Measurements from ENCODE around the gene ZBTB11.
"Not testable (repeated sequence)": the region's sequence is repeated elsewhere in the genome, so short reads cannot be mapped to it uniquely, and the experiment has no call there.

The ZBTB11 gene

GRCh38 chr3:101687142-101687931, 10.4 kb upstream of the ZBTB11 start:
- TF ChIP-seq TAF1 (IDR thresholded peaks at IDR 0.05; ENCODE audit: borderline replicate concordance, low read depth, low read length) = no peak
- TF ChIP-seq POLR2A (IDR thresholded peaks at IDR 0.05; ENCODE audit: low read depth, low read length) = no peak
- TF ChIP-seq POLR2AphosphoS5 (IDR thresholded peaks at IDR 0.05; ENCODE audit: low read depth, low read length) = no peak
- DNase-seq (ENCODE audit: insufficient read length) (no peak), FAIRE-seq (no peak)

GRCh38 chr3:101685870-101686307, 9.0 kb upstream of the ZBTB11 start:
- no peak for TF ChIP-seq POLR2A (IDR thresholded peaks at IDR 0.05; ENCODE audit: low read depth, low read length)
- no peak for TF ChIP-seq POLR2AphosphoS5 (IDR thresholded peaks at IDR 0.05; ENCODE audit: low read depth, low read length)
- TF ChIP-seq TAF1 (IDR thresholded peaks at IDR 0.05; ENCODE audit: borderline replicate concordance, low read depth, low read length) = no peak
- FAIRE-seq = no peak
- no peak for DNase-seq (ENCODE audit: insufficient read length)

- no peak for TF ChIP-seq TAF1 (IDR thresholded peaks at IDR 0.05; ENCODE audit: borderline replicate concordance, low read depth, low read length)
- TF ChIP-seq POLR2A (IDR thresholded peaks at IDR 0.05; ENCODE audit: low read depth, low read length) = peak; percentile 28; the same call in 1 of the 2 replicates
- TF ChIP-seq POLR2AphosphoS5 (IDR thresholded peaks at IDR 0.05; ENCODE audit: low read depth, low read length) = no peak
- FAIRE-seq (no peak), DNase-seq (ENCODE audit: insufficient read length) (no peak)
These were observed 8.1 kb upstream of the ZBTB11 start for GRCh38 chr3:101685050-101685400.

GRCh38 chr3:101680466-101680865, 3.5 kb upstream of the ZBTB11 start:
- TF ChIP-seq POLR2AphosphoS5 (IDR thresholded peaks at IDR 0.05; ENCODE audit: low read depth, low read length) (no peak), POLR2A (IDR thresholded peaks at IDR 0.05; ENCODE audit: low read depth, low read length) (no peak; the same call in 1 of the 2 replicates)
- no peak for DNase-seq (ENCODE audit: insufficient read length)
- FAIRE-seq = no peak

GRCh38 chr3:101678837-101679236, 1.9 kb upstream of the ZBTB11 start:
- not testable (repeated sequence) for FAIRE-seq

GRCh38 chr3:101677436-101678286, 729 bp upstream of the ZBTB11 start:
- FAIRE-seq (no peak), DNase-seq (ENCODE audit: insufficient read length) (no peak)
- TF ChIP-seq POLR2A (IDR thresholded peaks at IDR 0.05; ENCODE audit: low read depth, low read length) (no peak), POLR2AphosphoS5 (IDR thresholded peaks at IDR 0.05; ENCODE audit: low read depth, low read length) (no peak), TAF1 (IDR thresholded peaks at IDR 0.05; ENCODE audit: borderline replicate concordance, low read depth, low read length) (no peak)

More at GRCh38 chr3:101678837-101679236, 1.9 kb upstream of the ZBTB11 start:
- not testable (repeated sequence) for DNase-seq (ENCODE audit: insufficient read length)

- FAIRE-seq (peak; percentile 92), DNase-seq (ENCODE audit: insufficient read length) (peak; percentile 86)
- TF ChIP-seq POLR2A (IDR thresholded peaks at IDR 0.05; ENCODE audit: low read depth, low read length) = peak; percentile 75
- TF ChIP-seq TAF1 (IDR thresholded peaks at IDR 0.05; ENCODE audit: borderline replicate concordance, low read depth, low read length) = no peak; the same call in 1 of the 2 replicates
- TF ChIP-seq POLR2AphosphoS5 (IDR thresholded peaks at IDR 0.05; ENCODE audit: low read depth, low read length) = 0 out of 2 replicates have a peak, but pooled peaks have one; percentile 33
These were observed 642 bp downstream of the ZBTB11 start for GRCh38 chr3:101676216-101676764.

GRCh38 chr3:101675709-101676215, 1.2 kb downstream of the ZBTB11 start:
- no peak for DNase-seq (ENCODE audit: insufficient read length)
- FAIRE-seq = no peak
- no peak; the same call in 1 of the 2 replicates for TF ChIP-seq POLR2AphosphoS5 (IDR thresholded peaks at IDR 0.05; ENCODE audit: low read depth, low read length)
- no peak; the same call in 1 of the 2 replicates for TF ChIP-seq TAF1 (IDR thresholded peaks at IDR 0.05; ENCODE audit: borderline replicate concordance, low read depth, low read length)
- no peak; the same call in 1 of the 2 replicates for TF ChIP-seq POLR2A (IDR thresholded peaks at IDR 0.05; ENCODE audit: low read depth, low read length)

- FAIRE-seq (no peak), DNase-seq (ENCODE audit: insufficient read length) (no peak)
- TF ChIP-seq TAF1 (IDR thresholded peaks at IDR 0.05; ENCODE audit: borderline replicate concordance, low read depth, low read length) (no peak), POLR2AphosphoS5 (IDR thresholded peaks at IDR 0.05; ENCODE audit: low read depth, low read length) (no peak), POLR2A (IDR thresholded peaks at IDR 0.05; ENCODE audit: low read depth, low read length) (no peak)
These were observed 2.4 kb downstream of the ZBTB11 start for GRCh38 chr3:101674518-101674917.

GRCh38 chr3:101673953-101674352, 3.0 kb downstream of the ZBTB11 start:
- TF ChIP-seq POLR2AphosphoS5 (IDR thresholded peaks at IDR 0.05; ENCODE audit: low read depth, low read length) (no peak), TAF1 (IDR thresholded peaks at IDR 0.05; ENCODE audit: borderline replicate concordance, low read depth, low read length) (no peak), POLR2A (IDR thresholded peaks at IDR 0.05; ENCODE audit: low read depth, low read length) (no peak)
- DNase-seq (ENCODE audit: insufficient read length) = no peak
- FAIRE-seq = no peak

GRCh38 chr3:101671014-101671413, 5.9 kb downstream of the ZBTB11 start:
- TF ChIP-seq TAF1 (IDR thresholded peaks at IDR 0.05; ENCODE audit: borderline replicate concordance, low read depth, low read length) = no peak
- DNase-seq (ENCODE audit: insufficient read length) (no peak), FAIRE-seq (peak; percentile 14)
